HepG2 (cell line): ENCODE results near the gene PEX19. TPM values are rescaled to one million over a fixed set of nuclear protein-coding genes. Genes with fewer than 3 reads are reported as not detected.
A peak's percentile ranks its signal among the peaks of the same experiment; 100 is the strongest.

Source experiments
- ATF1 ChIP-seq: IDR thresholded peaks from 2 replicates; pipeline ENCODE4 v1.6.1; 2016; ENCODE audit warnings: mild to moderate bottlenecking, control low read depth
- DR1 ChIP-seq: sonication (generic); formaldehyde crosslinking; IDR thresholded peaks from 2 replicates; pipeline ENCODE4 v1.8.0; 2021; ENCODE audit warnings: mild to moderate bottlenecking, missing genetic modification reagents, inconsistent platforms
- MIER3 ChIP-seq: IDR thresholded peaks from 2 replicates; pipeline ENCODE4 v1.6.1; 2016; ENCODE audit warnings: missing compliant biosample characterization, borderline replicate concordance
- NFYB ChIP-seq: sonication (generic); formaldehyde crosslinking; IDR thresholded peaks from 2 replicates; pipeline ENCODE4 v1.4.0; 2020; ENCODE audit warnings: missing genetic modification reagents
- PCBP2 ChIP-seq: fragments of 200-400 bp; formaldehyde crosslinking; optimal IDR thresholded peaks from 2 replicates; pipeline ENCODE3; 2018; ENCODE audit warnings: low read length, low read depth; ENCODE audit not compliant: poor library complexity, severe bottlenecking
- RFXAP ChIP-seq: sonication (generic); formaldehyde crosslinking; IDR thresholded peaks from 2 replicates; pipeline ENCODE4 v1.4.0; 2020; ENCODE audit warnings: missing genetic modification reagents, borderline replicate concordance
- ZFAT ChIP-seq: sonication (generic); formaldehyde crosslinking; conservative IDR thresholded peaks from 2 replicates; pipeline ENCODE4 v1.8.1; 2023; ENCODE audit warnings: missing genetic modification reagents, inconsistent platforms
- ZFP62 ChIP-seq: sonication (generic); formaldehyde crosslinking; IDR thresholded peaks from 2 replicates; pipeline ENCODE4 v1.4.0; 2020; ENCODE audit warnings: missing genetic modification reagents
- ZNF484 ChIP-seq: sonication (generic); formaldehyde crosslinking; IDR thresholded peaks from 2 replicates; pipeline ENCODE4 v1.5.1; 2020; ENCODE audit warnings: mild to moderate bottlenecking, low read depth, missing genetic modification reagents, borderline replicate concordance
- ZNF572 ChIP-seq: sonication (generic); formaldehyde crosslinking; IDR thresholded peaks from 2 replicates; pipeline ENCODE4 v1.5.1; 2020; ENCODE audit warnings: mild to moderate bottlenecking, missing genetic modification reagents
- ZNF674 ChIP-seq: sonication (generic); formaldehyde crosslinking; IDR thresholded peaks from 2 replicates; pipeline ENCODE4 v1.5.0; 2020; ENCODE audit warnings: low read depth, mild to moderate bottlenecking, missing genetic modification reagents
- ZNF776 ChIP-seq: sonication (generic); formaldehyde crosslinking; IDR thresholded peaks from 2 replicates; pipeline ENCODE4 v1.4.0; 2020; ENCODE audit warnings: mild to moderate bottlenecking, missing genetic modification reagents
- polyA plus RNA-seq, 8 experiments: library from polyadenylated mRNA; depleted of rRNA in 3 of 8; stranded (reverse) in 7 of 8; unstranded in 1 of 8; fragments of >200 nt; fragmentation: Illumina TruSeq in 4 of 8; extraction: Trizol in 4 of 8; gene quantifications; 2 replicates each; pipeline versions ENCODE4 v1.2.1 to v1.2.3, GENCODE V29; 2011 to 2016; ENCODE audit warnings: low read depth in 4 of 8, missing spikeins in 1 of 8, mixed read lengths in 1 of 8; ENCODE audit not compliant: insufficient read depth in 1 of 8
- total RNA-seq, 5 experiments: library from RNA; depleted of rRNA; stranded (reverse); fragments of >200 nt; fragmentation: Illumina TruSeq; extraction: Trizol; gene quantifications; 2 replicates each; pipeline ENCODE4 v1.2.3, GENCODE V29; 2016; ENCODE audit warnings: low read depth in 1 of 5
- TF ChIP-seq, protein P1 (sequence below): sonication (generic); formaldehyde crosslinking; IDR thresholded peaks from 2 replicates; pipeline ENCODE4 v1.4.0; 2020; ENCODE audit warnings: mild to moderate bottlenecking, missing genetic modification reagents, borderline replicate concordance
- TF ChIP-seq, protein P2 (sequence below), 2 experiments: fragments of 450-650 bp in 1 of 2; sonication (generic) in 1 of 2; formaldehyde crosslinking in 1 of 2; IDR thresholded peaks; 2 replicates each; pipeline versions ENCODE4 v1.6.1 to v1.8.0; 2016 to 2022; ENCODE audit warnings: antibody characterized with exemption in 1 of 2, mild to moderate bottlenecking in 1 of 2, missing genetic modification reagents in 1 of 2

The PEX19 gene
- total and polyA plus RNA-seq, 2 of the 13 experiments (the other 11 are each of a cell fraction or from before 2014, with no cell fraction given), result 47.0 to 51.8 TPM

DNA sequence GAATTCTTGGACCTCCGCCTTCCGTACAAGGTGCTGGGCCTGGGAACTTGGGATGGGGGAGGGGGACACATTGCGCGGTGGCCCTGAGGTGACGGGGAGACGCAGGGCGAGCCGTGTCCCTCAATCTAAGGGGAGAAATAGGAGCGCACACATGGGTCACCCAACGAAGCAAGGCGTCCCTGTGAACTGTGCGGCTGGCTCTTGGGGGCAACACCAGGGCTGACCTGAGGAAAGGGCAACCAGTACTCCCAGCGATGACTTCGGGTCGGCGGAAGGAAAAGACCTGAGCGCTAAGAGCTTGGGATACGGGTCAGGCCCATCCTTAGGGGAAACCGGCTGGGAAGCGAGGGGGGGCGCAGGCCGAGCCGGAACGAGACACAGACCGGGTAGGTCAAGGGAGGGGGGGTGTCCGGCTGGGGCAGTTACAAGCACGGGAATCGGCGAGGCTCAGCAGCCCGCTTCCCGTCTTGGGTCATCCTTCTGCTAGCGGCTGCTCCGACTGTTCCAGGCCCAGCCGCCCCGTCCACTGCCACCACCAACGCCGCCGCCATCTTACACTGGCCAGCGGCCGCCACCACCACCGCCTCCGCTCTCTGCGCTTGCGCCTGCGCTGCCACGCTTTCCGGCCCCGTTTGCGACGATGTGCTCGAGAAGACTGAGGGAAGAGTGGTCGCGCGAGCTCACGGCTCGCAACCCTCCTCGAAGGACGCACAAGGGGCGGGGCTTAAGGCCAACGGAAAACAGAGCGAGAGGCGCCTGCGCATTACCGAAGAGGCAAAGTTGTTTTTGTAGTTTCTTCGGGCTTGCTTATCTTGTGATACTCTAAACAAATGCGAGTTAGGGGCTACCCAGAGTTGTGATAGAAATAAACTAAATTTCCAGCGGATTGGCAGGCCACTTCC is 22.8 kb downstream of the PEX19 start, which contains the start of gene DCAF8 (continued):
- TF ChIP-seq, protein P1, sequence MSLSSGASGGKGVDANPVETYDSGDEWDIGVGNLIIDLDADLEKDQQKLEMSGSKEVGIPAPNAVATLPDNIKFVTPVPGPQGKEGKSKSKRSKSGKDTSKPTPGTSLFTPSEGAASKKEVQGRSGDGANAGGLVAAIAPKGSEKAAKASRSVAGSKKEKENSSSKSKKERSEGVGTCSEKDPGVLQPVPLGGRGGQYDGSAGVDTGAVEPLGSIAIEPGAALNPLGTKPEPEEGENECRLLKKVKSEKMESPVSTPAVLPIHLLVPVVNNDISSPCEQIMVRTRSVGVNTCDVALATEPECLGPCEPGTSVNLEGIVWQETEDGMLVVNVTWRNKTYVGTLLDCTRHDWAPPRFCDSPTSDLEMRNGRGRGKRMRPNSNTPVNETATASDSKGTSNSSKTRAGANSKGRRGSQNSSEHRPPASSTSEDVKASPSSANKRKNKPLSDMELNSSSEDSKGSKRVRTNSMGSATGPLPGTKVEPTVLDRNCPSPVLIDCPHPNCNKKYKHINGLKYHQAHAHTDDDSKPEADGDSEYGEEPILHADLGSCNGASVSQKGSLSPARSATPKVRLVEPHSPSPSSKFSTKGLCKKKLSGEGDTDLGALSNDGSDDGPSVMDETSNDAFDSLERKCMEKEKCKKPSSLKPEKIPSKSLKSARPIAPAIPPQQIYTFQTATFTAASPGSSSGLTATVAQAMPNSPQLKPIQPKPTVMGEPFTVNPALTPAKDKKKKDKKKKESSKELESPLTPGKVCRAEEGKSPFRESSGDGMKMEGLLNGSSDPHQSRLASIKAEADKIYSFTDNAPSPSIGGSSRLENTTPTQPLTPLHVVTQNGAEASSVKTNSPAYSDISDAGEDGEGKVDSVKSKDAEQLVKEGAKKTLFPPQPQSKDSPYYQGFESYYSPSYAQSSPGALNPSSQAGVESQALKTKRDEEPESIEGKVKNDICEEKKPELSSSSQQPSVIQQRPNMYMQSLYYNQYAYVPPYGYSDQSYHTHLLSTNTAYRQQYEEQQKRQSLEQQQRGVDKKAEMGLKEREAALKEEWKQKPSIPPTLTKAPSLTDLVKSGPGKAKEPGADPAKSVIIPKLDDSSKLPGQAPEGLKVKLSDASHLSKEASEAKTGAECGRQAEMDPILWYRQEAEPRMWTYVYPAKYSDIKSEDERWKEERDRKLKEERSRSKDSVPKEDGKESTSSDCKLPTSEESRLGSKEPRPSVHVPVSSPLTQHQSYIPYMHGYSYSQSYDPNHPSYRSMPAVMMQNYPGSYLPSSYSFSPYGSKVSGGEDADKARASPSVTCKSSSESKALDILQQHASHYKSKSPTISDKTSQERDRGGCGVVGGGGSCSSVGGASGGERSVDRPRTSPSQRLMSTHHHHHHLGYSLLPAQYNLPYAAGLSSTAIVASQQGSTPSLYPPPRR (CRISPR knock-in tag), result peak; percentile 60; the same call in 1 of the 2 replicates
- TF ChIP-seq ZNF484 (CRISPR knock-in tag), result no peak
- no peak for TF ChIP-seq ZNF674 (CRISPR knock-in tag)
- TF ChIP-seq ZFAT (CRISPR knock-in tag), result no peak
- peak; percentile 88; the same call in 1 of the 2 replicates for TF ChIP-seq ZNF776
- no peak for TF ChIP-seq ZFP62 (CRISPR knock-in tag)
- TF ChIP-seq, protein P2, sequence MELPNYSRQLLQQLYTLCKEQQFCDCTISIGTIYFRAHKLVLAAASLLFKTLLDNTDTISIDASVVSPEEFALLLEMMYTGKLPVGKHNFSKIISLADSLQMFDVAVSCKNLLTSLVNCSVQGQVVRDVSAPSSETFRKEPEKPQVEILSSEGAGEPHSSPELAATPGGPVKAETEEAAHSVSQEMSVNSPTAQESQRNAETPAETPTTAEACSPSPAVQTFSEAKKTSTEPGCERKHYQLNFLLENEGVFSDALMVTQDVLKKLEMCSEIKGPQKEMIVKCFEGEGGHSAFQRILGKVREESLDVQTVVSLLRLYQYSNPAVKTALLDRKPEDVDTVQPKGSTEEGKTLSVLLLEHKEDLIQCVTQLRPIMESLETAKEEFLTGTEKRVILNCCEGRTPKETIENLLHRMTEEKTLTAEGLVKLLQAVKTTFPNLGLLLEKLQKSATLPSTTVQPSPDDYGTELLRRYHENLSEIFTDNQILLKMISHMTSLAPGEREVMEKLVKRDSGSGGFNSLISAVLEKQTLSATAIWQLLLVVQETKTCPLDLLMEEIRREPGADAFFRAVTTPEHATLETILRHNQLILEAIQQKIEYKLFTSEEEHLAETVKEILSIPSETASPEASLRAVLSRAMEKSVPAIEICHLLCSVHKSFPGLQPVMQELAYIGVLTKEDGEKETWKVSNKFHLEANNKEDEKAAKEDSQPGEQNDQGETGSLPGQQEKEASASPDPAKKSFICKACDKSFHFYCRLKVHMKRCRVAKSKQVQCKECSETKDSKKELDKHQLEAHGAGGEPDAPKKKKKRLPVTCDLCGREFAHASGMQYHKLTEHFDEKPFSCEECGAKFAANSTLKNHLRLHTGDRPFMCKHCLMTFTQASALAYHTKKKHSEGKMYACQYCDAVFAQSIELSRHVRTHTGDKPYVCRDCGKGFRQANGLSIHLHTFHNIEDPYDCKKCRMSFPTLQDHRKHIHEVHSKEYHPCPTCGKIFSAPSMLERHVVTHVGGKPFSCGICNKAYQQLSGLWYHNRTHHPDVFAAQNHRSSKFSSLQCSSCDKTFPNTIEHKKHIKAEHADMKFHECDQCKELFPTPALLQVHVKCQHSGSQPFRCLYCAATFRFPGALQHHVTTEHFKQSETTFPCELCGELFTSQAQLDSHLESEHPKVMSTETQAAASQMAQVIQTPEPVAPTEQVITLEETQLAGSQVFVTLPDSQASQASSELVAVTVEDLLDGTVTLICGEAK (IDR thresholded peaks at IDR 0.05), result no peak
- TF ChIP-seq, protein P2 (CRISPR knock-in tag; IDR thresholded peaks at IDR 0.05), result no peak; the same call in 1 of the 2 replicates
- no peak for TF ChIP-seq ZNF572
- peak; percentile 89 for TF ChIP-seq DR1 (CRISPR knock-in tag)
- no peak for TF ChIP-seq PCBP2
- no peak; the same call in 1 of the 2 replicates for TF ChIP-seq RFXAP (CRISPR knock-in tag)
- no peak for TF ChIP-seq ATF1
- TF ChIP-seq MIER3 (CRISPR knock-in tag), result peak; percentile 83; the same call in 1 of the 2 replicates
- no peak; the same call in 1 of the 2 replicates for TF ChIP-seq NFYB (CRISPR knock-in tag)
